ENCODE results near the gene MYCBPAP.

Gene MYCBPAP

DNA sequence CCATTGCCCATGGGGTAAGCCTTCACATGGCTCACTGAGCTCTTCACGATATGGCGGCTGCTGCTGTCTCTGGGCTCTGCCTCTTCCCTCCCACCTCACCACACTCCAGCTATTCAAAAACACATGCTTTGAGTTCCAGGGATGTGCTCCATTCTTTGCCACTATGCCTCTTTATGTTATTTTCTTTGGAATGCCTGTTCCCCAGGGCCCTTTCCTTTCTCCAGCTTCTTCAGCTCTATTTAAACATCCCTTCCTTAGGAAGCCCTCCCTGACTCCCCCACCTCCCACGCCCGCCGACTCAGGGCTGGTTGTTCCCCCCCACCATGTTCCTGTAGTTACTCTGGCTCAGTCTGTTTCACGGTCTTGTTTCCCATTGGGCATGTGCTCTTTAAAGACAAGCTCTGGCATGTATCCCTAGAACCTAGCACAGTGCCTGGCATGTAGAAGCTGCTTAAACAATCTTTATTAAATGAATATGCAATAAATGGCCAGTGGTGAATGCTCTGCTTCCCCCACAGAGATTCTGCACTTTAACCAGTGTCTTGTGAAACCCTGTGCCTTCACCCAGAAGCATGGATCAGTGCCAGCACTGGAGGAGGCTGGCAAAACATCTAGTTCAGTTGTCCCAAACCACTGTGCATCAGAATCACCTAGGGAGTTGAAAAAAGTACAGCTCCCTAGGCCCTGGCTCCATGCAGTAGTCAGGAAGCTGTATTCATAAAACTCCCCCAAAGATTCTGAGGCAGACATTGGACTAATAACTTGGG is 6.9 kb downstream of the MYCBPAP start:
- DNase-seq (ENCODE audit: low read depth in 1 of 2, low spot score in 1 of 2) = no peak

DNA sequence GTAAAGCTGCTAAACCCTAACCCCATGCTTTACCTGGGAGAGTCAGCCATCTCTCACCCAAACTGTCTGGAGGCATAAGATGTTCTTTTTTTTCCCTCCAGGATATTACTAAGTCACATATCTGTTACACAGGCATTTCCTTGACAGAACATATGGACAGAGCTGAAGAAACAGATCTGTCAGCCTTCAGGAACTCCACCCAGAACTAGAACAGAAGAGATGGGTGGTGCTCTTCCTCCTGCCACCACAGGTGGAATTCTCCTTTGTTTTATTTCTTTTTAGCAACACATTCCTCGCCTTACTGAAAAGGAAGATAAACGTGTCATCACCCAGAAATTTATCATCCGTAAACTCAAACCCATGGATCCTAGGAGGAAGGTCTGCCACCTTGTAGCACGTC is 8.8 kb downstream of the MYCBPAP start:
- no peak for DNase-seq (ENCODE audit: low read depth in 1 of 2, low spot score in 1 of 2)

DNA sequence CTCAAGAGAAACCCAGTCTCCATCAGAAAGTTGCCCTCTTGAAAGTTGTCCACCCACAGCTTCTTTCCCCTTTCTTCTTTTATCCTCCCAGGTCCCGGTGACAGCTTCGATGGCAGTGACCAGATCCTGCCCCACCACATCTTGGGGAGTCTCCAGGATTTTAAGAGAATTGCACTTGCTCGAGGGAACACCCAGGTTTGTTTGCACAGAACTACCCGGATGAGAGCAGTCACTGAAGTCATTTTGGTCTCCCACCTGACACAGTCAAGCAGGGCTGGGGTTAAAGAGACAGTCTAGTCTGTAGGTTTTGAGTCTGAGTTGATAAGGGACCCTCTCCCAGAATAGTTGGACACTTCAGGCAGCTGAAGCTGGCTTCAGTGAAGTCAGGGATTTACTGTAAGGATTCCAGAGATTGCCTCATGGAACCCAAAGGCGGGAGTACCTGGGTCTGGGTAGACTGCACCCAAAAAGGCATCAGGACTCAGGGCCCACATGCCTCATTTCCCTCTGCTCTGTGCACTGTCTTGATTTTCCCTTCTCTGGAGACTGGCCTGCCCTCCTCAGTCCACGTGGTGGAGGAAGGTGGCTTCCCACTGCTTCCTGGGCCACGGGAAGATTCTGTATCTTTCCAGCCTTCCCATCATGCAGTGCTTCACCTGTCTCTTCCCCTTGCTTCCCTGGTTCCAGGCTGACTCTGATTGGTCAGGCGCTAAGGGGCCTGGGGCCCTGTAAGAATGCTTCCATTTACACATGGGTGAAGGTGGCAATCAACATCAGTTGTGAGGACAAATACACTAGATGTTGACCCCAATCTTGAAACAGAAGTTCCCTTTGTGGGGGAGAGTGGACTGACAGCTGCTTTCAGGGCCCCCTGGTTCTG is 9.5 kb downstream of the MYCBPAP start:
- DNase-seq (ENCODE audit: low read depth in 1 of 2, low spot score in 1 of 2) = no peak

DNA sequence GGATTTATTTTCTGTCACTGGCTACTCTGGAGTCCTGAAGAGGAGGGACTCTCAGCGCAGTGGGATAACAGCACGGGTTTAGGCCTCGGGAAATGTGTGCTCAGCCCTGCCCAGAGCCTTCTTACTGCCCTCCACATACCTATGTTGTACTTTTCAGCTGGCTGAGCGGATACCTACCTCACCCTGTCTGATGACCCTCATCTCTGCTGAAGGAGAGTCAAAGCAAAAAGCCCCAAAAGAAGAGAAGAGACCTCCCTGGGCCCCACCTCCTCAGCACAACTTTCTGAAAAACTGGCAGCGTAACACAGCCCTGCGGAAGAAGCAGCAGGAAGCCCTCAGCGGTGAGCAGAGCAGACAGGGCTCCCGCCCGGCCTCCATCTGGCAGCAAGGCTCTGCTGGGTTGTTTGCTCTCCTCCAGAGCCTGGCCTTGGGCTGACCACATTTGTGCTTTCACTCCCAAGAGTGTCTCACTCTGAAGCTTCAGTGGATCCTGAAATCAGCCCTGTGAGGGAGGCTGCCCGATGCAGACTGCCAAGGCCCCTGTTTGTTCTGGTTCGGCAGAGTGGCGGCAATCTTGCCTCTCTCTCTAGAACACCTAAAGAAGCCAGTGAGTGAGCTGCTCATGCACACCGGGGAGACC is 10.3 kb downstream of the MYCBPAP start:
- DNase-seq (ENCODE audit: low read depth in 1 of 2, low spot score in 1 of 2) = no peak

DNA sequence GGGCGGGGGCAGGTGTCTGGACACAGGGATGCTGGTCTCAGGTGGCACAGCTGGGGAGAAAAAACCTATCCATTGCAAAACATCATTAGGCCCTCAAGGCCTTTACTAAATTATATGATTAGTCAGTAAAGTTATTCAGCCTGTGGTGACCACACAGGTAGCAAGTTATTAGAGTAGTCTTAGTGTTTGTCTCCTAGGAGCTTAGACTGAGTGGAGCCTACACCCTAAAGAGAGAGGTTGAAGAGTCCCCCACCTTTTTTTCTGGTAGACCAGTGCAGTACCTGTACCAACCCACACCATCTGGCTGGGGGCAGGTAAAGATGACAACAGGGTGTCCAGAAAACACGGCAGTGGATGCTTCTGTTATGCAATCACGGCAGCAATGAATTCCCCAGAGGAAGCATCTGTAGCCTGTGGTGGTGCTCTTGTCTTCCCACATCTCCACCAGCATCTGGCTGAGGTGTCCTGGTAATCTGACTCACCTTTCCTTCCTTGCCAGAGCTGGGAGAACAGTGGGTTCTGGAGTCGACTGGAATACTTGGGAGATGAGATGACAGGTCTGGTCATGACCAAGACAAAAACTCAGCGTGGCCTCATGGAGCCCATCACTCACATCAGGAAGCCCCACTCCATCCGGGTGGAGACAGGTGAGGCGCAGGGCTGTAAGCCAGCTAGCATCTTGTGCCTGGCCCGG is 11.0 kb downstream of the MYCBPAP start:
- DNase-seq (ENCODE audit: low read depth in 1 of 2, low spot score in 1 of 2) = no peak

DNA sequence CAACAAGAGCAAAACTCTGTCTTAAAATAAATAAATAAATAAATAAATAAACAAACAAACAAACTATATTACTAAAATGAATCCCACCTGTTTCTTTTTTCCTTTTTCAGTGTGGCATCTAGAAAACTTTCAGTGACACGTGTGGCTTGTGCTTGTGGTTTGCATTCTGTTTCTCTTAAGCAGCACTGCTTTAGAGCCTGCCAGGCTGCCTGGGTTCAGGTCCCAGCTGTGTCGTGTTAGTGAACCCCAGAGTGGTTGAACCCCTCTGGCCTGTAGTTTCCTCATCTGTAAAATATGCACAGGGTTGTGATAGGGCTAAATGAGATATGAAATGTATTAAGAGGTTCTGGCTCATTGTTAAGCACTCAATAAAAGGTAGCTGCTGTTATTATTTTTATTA is 12.2 kb downstream of the MYCBPAP start:
- DNase-seq (ENCODE audit: low read depth in 1 of 2, low spot score in 1 of 2) = no peak

DNA sequence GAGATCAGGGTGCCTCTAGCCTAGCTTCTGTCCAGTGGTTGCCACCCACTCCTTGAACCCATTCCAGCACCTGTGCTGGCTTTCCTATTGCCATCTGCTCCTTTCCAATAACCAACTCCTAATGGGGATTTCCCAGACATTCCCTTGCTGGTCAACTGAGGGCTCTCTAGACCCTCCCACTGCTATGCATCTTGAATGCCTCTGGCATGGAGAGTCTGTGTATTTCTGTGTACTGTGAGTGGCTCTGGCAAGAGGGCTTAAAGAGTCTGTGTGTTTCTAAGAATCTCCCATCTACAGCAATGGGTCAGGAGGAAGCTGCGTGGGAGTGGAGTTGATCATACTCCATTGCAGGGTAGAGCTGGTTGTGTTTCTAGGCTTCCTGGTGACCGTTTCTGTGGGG is 13.3 kb downstream of the MYCBPAP start:
- DNase-seq (ENCODE audit: low read depth in 1 of 2, low spot score in 1 of 2) = no peak

DNA sequence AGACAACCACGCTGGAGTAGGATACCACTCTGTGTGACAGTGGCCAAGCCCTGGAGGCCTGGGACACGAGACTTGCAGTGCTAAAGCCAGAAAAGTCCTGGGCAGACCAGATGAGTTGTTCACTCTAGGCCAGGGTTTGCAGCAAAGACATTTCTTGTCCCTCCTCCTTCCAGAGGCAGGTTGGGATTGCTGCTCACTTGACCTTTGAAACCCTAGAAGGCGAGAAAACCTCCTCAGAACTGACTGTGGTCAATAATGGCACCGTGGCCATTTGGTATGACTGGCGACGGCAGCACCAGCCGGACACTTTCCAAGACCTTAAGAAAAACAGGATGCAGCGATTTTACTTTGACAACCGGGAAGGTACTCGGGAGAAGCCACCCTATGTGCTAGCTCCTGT is 14.5 kb downstream of the MYCBPAP start:
- DNase-seq (ENCODE audit: low read depth in 1 of 2, low spot score in 1 of 2) = no peak

DNA sequence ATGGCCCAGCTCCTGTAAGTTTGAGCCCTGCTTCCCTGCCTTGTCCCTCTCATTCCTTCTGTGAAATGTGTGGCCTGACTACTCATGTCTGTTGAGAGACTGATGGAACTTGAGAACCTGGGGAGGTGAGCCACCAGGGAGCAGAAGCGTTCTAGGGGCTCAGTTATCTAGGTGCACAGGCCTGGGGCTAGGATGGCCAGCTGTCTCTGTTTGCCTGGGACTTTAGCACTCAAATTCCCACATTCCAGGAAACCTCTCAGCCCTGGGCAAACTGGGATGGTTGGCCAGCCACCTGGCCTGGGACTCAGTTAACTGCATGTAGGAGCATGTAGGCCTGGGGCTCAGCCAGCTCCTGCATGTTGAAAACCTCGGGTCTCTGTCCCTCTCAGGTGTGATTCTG is 15.0 kb downstream of the MYCBPAP start:
- no peak for DNase-seq (ENCODE audit: low read depth in 1 of 2, low spot score in 1 of 2)

DNA sequence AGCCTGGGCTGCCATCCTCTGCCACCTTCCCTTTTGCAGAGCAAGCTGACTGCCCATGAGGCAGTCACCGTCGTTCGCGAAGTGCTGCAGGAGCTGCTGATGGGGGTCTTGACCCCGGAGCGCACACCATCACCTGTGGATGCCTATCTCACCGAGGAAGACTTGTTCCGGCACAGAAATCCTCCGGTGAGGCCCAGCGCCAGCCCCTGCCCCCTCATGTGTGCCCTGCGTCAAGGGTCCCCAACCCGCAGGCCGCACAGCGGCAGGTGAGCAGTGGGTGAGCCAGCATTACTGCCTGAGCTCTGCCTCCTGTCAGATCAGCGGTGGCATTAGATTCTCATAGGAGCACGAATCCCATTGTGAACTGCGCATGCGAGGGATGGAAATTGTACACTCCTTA is 16.6 kb downstream of the MYCBPAP start:
- no peak for DNase-seq (ENCODE audit: low read depth in 1 of 2, low spot score in 1 of 2)

DNA sequence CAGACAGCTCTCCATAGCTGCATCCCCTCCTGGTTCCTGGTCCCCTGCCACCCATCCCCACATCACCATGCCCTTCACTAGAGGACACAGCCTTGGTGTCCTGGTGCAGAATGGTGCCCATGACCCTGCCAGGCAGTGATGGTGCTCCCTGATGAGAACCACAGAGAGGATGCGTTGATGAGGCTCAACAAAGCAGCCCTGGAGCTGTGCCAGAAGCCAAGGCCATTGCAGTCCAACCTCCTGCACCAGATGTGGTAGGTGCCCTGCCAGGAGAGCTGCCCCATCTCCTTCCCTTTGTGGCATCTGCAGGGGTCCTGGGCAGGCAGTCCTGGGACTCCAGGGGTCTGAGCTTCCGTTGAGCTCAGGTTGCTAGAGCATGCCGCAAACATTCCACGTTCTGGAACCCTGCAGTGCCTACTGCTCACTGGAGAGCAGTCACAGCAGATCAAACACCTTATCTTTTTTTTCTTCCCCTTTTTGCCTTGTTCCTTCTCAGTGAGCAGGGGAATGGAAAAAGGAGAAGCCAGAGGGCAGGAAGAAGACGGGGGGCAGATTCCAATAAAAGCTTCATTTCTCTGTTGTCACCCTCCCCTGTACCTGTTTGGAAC is 19.0 kb downstream of the MYCBPAP start:
- DNase-seq (ENCODE audit: low read depth in 1 of 2, low spot score in 1 of 2) = no peak

DNA sequence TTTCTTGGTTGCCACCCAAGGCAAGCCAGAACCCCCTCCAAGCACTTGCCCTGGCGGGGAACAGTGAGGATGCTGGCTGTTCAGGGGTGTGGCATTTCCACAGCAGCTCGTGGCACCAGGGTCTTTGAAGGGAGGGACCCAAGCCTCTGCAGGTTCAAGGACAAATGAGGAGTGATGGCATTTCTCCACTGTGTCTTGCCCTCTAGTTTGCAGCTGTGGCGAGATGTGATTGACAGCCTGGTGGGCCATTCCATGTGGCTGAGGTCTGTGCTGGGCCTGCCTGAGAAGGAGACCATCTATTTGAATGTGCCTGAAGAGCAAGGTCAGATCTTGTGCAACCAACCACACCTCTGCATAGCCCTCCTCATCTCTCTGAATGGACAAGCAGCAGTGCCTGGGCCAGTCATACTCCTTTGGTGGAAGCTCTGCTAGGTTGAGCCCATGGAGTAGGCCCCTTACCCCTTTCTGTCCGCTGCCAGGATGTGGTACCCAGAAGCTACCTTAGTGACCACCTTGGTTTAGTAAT is 19.8 kb downstream of the MYCBPAP start:
- DNase-seq (ENCODE audit: low read depth in 1 of 2, low spot score in 1 of 2) = no peak

DNA sequence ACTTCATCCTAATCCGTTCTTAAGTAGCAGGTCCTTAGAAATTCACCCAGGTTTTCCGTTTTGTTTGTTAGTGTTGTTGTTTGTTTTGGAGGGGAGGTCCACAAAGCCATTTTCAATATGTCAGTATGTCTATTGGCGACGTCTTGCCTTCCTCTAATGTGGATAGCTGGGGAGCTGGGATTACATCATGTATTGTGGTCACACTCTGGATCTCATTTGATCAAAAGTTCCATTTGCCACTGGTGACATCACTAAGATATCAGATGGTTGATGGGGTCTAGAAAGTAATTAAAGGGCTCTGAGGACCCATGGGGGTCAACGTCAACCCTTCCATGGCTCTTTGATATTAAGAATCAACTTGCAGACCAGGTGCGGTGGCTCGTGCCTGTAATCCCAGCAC is 21.6 kb downstream of the MYCBPAP start:
- no peak for DNase-seq (ENCODE audit: low read depth in 1 of 2, low spot score in 1 of 2)

DNA sequence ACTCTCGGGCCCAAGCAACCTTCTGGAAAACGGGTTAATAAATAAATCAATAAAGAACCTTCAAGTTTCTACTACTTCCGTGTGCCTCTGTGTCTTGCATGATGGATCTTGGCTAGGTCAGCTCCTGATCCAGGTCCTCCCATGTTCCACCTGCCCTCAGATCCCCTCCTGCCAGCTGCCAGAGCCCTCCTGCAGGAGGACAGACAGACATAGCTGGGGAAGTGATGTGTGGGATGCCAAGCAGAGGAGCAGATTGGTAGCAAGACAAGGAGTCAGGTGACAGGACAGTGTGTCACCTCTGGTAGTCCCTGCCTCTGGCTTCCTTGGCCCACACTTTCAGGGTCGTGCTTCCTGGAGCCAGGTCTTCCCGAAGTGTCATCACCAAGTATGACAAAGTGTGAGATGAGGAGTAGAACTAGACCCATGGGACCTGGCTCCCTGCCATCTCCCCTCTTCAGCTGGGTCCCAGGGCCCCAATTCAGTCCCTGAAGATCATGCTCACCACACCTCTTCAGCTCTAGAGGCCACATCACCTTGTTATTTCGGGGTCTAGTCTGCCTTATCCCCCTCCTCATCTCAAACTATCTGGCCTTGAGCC is 23.3 kb downstream of the MYCBPAP start:
- DNase-seq (ENCODE audit: low read depth in 1 of 2, low spot score in 1 of 2) = no peak

DNA sequence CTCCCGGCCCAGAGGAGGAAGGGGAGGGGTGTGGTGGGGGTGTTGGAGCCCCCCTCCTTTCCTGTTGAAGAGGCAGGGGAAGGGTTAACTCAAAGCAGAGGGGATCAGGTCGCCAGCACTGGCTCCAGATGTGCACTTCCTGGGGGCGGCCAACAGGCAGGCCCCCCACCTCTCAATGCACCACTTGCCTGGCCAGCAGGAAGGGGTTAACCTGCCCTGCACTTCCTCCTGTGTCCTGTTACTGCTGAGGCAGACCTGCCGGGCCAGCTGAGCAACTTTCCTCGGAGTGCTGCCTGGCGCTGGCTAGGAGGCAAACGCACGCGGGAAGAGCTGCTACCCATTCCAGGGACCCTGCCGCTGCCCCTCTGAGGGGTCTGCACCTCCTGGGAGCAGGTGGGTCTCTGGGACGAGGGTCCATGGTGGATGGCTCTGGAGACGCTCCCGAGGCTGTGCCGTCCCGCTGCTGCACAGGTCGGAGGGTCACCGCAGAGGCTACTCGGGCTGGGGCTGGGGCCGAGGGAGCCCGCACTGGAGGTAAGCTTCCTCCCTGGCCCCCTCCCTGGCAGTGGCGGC is 24.3 kb downstream of the MYCBPAP start, which contains the start of gene EPN3:
EPN3 (plus strand) TSS at position 284 of the 573 bp plus-strand sequence. CDS start 3,822 bp downstream, outside the sequence.
- DNase-seq (ENCODE audit: low read depth in 1 of 2, low spot score in 1 of 2) = no peak

DNA sequence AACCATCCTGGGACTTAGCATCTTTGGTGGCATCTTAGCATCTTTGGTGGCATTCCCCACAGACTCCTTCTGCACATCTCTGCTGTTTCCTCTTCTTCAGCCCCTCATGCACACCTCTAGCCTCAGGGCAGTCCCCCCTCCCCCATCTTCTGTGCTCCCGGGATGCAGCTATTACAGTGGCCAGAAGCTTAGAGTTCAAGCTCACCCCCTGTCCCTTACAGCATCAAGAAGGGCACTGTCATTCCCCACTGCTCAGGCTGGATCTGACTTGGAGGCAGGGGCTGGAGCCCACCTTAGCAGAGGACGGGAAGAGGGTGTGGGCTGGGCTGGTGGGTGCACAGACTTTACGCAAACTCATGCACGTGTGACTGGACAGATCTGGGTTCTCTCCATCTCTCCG is 24.9 kb downstream of the MYCBPAP start:
- no peak for DNase-seq (ENCODE audit: low read depth in 1 of 2, low spot score in 1 of 2)

DNA sequence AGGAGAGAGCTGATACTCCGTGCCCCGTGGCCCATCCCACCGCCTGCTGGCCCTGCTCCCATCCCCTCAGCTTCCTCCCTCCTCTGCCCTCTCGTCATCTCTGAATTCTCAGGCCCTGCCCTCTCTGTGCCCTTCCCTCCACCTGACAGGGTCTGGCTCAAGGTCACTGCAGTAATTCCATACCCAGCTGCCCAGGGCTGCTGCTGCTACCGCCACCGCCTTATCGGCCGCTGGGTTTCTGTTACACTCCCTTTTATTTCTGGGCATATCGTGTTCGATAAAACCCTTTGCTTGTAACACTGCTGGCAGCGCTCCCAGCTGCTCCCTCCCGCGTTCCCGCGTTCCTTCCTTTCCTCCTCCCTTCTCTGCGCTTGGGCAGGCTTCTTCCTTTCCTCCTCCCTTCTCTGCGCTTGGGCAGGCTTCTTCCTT is 25.5 kb downstream of the MYCBPAP start:
- DNase-seq (ENCODE audit: low read depth in 1 of 2, low spot score in 1 of 2) = no peak

DNA sequence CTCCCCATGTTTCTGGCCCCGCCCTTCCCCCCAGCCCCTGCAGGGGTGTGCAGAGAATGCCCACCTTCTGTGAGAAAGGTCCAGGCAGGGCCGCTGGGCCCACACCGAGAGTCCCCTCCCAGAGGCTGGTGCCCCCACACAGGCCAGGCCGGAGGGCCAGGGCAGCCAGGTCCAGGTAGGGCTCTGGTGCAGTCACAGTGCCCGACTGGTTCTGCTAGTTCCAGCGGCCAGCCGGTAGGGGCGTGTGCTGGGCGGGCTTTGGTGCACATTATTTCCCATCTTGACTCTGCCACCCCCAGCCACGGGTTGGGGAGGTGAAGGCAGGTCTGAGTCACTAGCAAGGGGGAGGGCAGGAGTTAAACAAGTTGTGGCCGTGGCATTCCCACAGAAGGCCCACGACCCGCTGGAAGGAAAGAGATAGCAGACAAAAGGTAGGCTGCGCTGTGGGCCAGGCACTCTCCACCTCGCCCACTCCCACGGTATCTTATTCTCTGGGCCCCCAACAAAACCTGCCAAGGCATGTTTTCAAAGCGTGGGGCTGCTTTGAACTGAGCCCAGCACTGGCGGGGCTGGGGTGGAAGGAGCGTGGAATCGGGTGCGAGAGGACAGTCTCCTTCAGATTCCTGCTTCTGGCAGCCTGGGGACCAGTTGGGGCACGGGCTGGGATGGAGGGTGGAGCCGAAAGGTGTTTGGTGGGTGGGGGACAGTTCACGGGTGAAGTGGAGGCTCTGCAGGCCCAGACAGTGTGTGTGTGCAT is 26.2 kb downstream of the MYCBPAP start:
- DNase-seq (ENCODE audit: low read depth in 1 of 2, low spot score in 1 of 2) = no peak

DNA sequence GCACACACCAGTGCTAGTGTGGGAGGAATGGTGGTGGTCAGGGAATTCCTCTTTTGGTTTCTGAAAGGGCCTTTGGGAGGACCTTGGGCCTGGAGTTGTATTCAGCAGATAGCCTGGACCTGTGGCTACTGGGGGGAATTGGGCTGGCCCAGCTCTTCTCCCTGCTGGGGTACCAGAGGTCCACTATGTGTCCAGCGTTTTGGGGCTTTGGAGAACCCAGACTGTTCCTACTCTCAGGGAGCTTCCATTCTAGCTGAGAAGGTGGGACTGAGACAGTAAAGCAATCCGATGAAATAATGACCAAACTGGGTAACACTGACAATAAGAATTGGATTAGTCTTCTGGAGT is 26.7 kb downstream of the MYCBPAP start:
- no peak for DNase-seq (ENCODE audit: low read depth in 1 of 2, low spot score in 1 of 2)
